ENCODE results near the gene ANKRD26. TPM values are rescaled to one million over a fixed set of nuclear protein-coding genes. Genes with fewer than 3 reads are reported as not detected.

Gene ANKRD26
- total and polyA plus RNA-seq, 9 donors = 9.0 to 16.4 (median 10.0) TPM

DNA sequence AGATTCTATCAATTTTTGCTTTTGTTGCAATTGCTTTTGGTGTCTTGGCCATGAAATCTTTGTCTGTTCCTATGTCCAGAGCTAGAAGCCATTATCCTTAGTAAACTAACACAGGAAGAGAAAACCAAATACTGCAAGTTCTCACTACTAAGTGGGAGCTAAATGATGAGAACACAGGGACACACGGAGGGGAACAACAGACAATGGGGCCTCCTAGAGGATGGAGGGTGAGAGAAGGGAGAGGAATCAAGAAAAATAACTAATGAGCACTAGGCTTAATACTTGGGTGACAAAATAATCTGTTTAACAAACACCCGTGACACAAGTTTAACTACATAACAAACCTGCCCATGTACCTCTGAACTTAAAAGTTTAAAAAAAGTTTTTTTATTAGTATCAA, 78.2 kb downstream of the ANKRD26 start:
- Histone ChIP-seq H3K27ac (ENCODE audit: low read length) (no peak overlapping the region), H3K36me3 (ENCODE audit: control insufficient read depth, insufficient read depth, low read length) (peaks cover 2% of the 10 kb centered on the region), H3K27me3 (ENCODE audit: control insufficient read depth, insufficient read depth, low read length) (no peaks in the 10 kb centered on the region), H3K9me3 (replicated peaks; ENCODE audit: control insufficient read depth, low read depth, low read length) (no peaks in the 10 kb centered on the region), H3K4me3 (ENCODE audit: low read length) (no peak overlapping the region), H3K4me1 (ENCODE audit: control insufficient read depth, insufficient read depth, low read length) (no peaks in the 10 kb centered on the region)
- WGBS (ENCODE audit: insufficient coverage) = no CpG with 5 or more reads among the region's 2 CpGs
- no peak for DNase-seq

DNA sequence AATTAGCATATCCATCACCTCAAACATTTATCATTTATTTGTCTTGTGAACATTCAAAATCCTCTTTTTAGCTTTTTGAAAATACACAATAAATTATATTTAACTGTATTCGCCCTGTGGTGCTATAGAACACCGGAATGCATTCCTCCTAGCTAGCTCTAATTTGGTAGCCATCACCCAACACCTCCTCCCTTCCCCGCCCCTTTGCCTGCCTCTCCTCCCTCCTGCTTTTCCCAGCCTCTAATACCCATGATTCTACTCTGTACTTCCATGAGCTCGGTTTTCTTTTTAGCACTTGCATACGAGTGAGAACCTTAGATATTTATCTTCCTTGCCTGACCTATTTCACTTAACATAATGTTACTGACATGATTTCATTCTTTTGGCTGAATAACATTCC, 80.1 kb downstream of the ANKRD26 start:
- no peak for DNase-seq
- WGBS (ENCODE audit: insufficient coverage) = 92% methylated on average over 5 of the region's 5 CpGs
- Histone ChIP-seq H3K4me1 (ENCODE audit: control insufficient read depth, insufficient read depth, low read length) (no peaks in the 10 kb centered on the region), H3K9me3 (replicated peaks; ENCODE audit: control insufficient read depth, low read depth, low read length) (no peaks in the 10 kb centered on the region), H3K36me3 (ENCODE audit: control insufficient read depth, insufficient read depth, low read length) (peaks cover 4% of the 10 kb centered on the region), H3K4me3 (ENCODE audit: low read length) (no peak overlapping the region), H3K27me3 (ENCODE audit: control insufficient read depth, insufficient read depth, low read length) (no peaks in the 10 kb centered on the region), H3K27ac (ENCODE audit: low read length) (no peak overlapping the region)

DNA sequence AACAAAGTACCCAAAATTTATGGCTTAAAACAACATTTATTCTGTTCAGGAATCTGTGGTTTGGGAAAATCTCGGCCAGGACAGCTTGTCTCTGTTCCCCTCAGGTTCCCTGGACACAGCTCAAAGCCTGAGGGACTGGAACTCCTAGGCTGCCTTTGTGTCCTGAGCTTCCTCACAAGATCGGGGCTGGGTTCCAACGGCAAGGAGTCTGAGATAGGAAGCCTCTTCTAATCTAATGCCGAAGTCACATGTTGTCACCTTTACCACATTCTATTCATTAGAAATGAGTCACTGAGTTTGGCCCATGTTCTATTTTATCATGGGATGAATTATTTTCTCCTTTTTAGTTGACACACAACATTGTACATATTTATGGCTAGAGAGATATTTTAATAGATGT, 80.5 kb downstream of the ANKRD26 start:
- Histone ChIP-seq H3K27ac (ENCODE audit: low read length) (no peak overlapping the region), H3K9me3 (replicated peaks; ENCODE audit: control insufficient read depth, low read depth, low read length) (no peaks in the 10 kb centered on the region), H3K36me3 (ENCODE audit: control insufficient read depth, insufficient read depth, low read length) (peaks cover 4% of the 10 kb centered on the region), H3K27me3 (ENCODE audit: control insufficient read depth, insufficient read depth, low read length) (no peaks in the 10 kb centered on the region), H3K4me1 (ENCODE audit: control insufficient read depth, insufficient read depth, low read length) (no peaks in the 10 kb centered on the region), H3K4me3 (ENCODE audit: low read length) (no peak overlapping the region)
- no peak for DNase-seq
- 86% methylated on average over 2 of the region's 4 CpGs for WGBS (ENCODE audit: insufficient coverage)

DNA sequence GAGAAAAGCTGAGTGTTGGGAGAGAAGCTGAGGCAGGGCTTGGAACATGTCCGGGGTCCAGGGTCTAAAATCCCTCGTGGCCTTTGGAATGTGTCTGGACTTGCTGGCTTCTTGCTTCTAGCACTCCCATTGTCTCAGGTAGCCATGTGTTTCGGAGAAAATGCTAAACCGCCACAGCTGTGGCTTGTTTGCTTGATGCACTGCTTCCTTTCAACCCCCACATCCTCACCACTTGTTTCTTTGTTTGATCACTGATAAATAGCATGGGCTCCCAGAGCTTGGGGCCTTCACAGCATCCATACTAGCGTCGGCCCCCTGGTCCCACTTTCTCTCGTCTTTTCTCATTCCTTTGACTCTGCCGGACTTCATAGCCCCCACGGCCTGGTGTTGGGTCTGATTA, 102.7 kb downstream of the ANKRD26 start:
- DNase-seq = no peak
- H3K36me3 ChIP-seq (ENCODE audit: control insufficient read depth, insufficient read depth, low read length) = peaks cover 4% of the 10 kb centered on the region
- H3K9me3 ChIP-seq (replicated peaks; ENCODE audit: control insufficient read depth, low read depth, low read length) = peaks cover 10% of the 10 kb centered on the region
- no peaks in the 10 kb centered on the region for H3K27me3 ChIP-seq (ENCODE audit: control insufficient read depth, insufficient read depth, low read length)
- H3K4me1 ChIP-seq (ENCODE audit: control insufficient read depth, insufficient read depth, low read length) = no peaks in the 10 kb centered on the region
- WGBS (ENCODE audit: insufficient coverage) = 94% methylated on average over 2 of the region's 9 CpGs
- H3K4me3 ChIP-seq (ENCODE audit: low read length) = no peak overlapping the region
- H3K27ac ChIP-seq (ENCODE audit: low read length) = no peak overlapping the region

DNA sequence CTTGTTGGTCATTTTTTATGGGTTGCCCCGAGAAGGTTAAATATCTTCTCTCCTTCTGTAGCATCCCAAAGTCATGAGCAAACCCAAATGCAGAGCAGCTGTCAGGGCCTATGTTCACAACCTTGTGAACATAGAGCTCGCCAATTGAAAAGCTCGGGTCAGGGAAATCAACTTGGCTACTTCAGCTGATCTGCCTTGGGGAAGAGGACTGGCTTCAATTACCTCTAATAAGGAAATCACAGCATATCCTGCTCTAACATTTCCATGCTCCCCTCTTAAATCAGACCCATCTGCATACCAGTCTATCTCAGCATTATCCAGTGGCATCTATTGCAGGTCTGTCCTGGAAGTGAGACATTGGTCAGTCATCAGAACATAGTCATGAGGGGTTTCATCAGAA, 105.6 kb downstream of the ANKRD26 start:
- Histone ChIP-seq H3K27me3 (ENCODE audit: control insufficient read depth, insufficient read depth, low read length) (no peaks in the 10 kb centered on the region), H3K4me3 (ENCODE audit: low read length) (no peak overlapping the region), H3K27ac (ENCODE audit: low read length) (no peak overlapping the region), H3K36me3 (ENCODE audit: control insufficient read depth, insufficient read depth, low read length) (no peaks in the 10 kb centered on the region), H3K9me3 (replicated peaks; ENCODE audit: control insufficient read depth, low read depth, low read length) (peaks cover 10% of the 10 kb centered on the region), H3K4me1 (ENCODE audit: control insufficient read depth, insufficient read depth, low read length) (no peaks in the 10 kb centered on the region)
- no peak for DNase-seq
- 46% methylated on average over 2 of the region's 3 CpGs for WGBS (ENCODE audit: insufficient coverage)

DNA sequence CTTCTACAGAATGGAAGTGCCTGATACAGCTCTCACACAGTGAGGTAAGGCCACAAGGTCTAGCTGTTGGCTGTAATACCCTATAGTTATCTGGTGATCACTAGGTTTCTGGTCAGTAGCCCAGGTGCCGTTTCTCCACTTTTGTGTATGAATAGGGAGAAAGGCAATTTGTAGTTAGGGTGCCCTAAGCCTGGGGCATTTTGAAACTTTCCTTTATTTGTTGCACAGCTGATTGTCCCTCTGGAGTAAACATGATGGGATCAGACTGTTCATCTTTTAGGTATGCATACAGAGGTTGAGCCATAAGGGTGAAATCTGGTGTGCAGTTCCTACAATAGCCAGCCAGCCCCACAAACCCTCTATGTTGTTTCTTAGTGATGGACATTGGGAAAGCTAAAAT, 112.4 kb downstream of the ANKRD26 start:
- WGBS (ENCODE audit: insufficient coverage) = no CpG with 5 or more reads among the region's 1 CpG
- no peak for DNase-seq

DNA sequence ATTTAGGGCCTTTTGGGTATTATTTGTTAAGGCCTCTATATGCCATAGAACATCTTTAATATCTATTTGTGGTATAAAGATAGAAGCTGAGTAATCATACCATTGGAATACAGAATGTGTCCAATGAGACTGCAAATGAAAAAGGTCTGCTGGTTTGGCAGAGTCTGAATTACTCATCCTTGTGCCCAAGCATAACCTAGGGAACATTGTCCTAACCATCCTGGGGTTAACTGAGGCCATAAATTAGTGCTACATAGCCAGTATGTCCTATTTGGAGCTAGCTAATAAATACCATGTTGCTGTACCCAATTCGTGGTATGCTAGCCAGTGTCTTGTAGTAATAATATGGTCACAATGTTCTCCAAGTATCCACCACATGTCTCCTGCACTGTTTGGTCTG, 117.1 kb downstream of the ANKRD26 start:
- no peaks in the 10 kb centered on the region for H3K27me3 ChIP-seq (ENCODE audit: control insufficient read depth, insufficient read depth, low read length)
- no peak for DNase-seq
- H3K4me3 ChIP-seq (ENCODE audit: low read length) = no peak overlapping the region
- no peaks in the 10 kb centered on the region for H3K4me1 ChIP-seq (ENCODE audit: control insufficient read depth, insufficient read depth, low read length)
- H3K9me3 ChIP-seq (replicated peaks; ENCODE audit: control insufficient read depth, low read depth, low read length) = no peaks in the 10 kb centered on the region
- WGBS (ENCODE audit: insufficient coverage) = no CpG with 5 or more reads among the region's 1 CpG
- H3K36me3 ChIP-seq (ENCODE audit: control insufficient read depth, insufficient read depth, low read length) = no peaks in the 10 kb centered on the region
- H3K27ac ChIP-seq (ENCODE audit: low read length) = no peak overlapping the region

More for the DNA sequence above, 112.4 kb downstream of the ANKRD26 start:
- Histone ChIP-seq H3K9me3 (replicated peaks; ENCODE audit: control insufficient read depth, low read depth, low read length) (no peaks in the 10 kb centered on the region), H3K4me3 (ENCODE audit: low read length) (no peak overlapping the region), H3K4me1 (ENCODE audit: control insufficient read depth, insufficient read depth, low read length) (no peaks in the 10 kb centered on the region), H3K27ac (ENCODE audit: low read length) (no peak overlapping the region), H3K36me3 (ENCODE audit: control insufficient read depth, insufficient read depth, low read length) (no peaks in the 10 kb centered on the region), H3K27me3 (ENCODE audit: control insufficient read depth, insufficient read depth, low read length) (no peaks in the 10 kb centered on the region)

DNA sequence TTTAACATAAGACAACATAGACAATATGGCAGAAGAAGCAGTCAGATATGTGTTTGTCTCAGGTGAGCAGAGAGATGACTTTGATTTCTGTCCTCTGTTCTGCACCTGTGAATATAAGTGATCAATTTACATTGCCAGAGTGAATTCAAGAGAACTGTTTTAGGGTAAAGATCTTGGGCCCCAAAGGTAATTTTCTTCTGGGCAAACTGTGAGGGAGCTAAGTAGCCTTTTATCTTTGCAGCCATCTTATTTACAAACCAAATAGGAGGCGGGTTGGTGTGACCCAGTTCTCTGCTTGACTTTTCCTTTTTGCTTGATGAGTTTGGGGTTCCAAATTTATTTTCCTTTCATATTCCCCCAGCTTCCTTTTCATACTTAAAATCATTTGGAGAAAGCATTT, 118.2 kb downstream of the ANKRD26 start:
- Histone ChIP-seq H3K36me3 (ENCODE audit: control insufficient read depth, insufficient read depth, low read length) (no peaks in the 10 kb centered on the region), H3K4me1 (ENCODE audit: control insufficient read depth, insufficient read depth, low read length) (no peaks in the 10 kb centered on the region), H3K4me3 (ENCODE audit: low read length) (no peak overlapping the region), H3K27me3 (ENCODE audit: control insufficient read depth, insufficient read depth, low read length) (no peaks in the 10 kb centered on the region), H3K9me3 (replicated peaks; ENCODE audit: control insufficient read depth, low read depth, low read length) (no peaks in the 10 kb centered on the region), H3K27ac (ENCODE audit: low read length) (no peak overlapping the region)
- no peak for DNase-seq
- WGBS (ENCODE audit: insufficient coverage) = no CpG with 5 or more reads among the region's 1 CpG

DNA sequence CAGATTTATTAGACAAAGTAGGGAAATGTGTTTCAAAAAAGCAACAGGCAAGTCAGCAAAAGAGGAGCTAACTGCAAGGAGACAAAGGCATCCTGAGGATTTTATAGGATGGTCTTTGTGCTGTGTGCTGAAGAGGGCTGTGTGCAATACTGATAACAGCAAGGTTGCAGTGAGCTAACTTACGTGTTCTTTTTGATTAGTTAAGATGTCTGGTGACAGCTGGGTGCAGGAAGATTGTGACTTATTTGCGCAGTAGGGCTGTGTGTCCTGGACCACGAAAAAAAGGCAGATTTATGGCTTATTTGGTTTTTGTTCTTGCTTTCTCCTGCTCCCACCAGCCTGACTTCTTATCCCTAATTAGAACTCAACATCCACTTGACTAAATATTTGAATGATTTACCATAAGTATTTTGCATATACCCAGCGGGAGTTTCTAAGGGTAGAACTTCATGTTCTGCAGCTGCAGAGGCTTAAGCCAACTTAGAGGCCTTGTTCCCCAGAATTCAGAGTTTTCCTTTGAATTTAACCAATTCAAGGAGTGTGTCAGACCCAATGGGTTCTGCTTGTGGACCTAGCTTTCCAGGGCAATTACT, 119.0 kb downstream of the ANKRD26 start:
- Histone ChIP-seq H3K4me1 (ENCODE audit: control insufficient read depth, insufficient read depth, low read length) (no peaks in the 10 kb centered on the region), H3K27me3 (ENCODE audit: control insufficient read depth, insufficient read depth, low read length) (no peaks in the 10 kb centered on the region), H3K9me3 (replicated peaks; ENCODE audit: control insufficient read depth, low read depth, low read length) (no peaks in the 10 kb centered on the region), H3K27ac (ENCODE audit: low read length) (no peak overlapping the region), H3K4me3 (ENCODE audit: low read length) (no peak overlapping the region), H3K36me3 (ENCODE audit: control insufficient read depth, insufficient read depth, low read length) (no peaks in the 10 kb centered on the region)
- WGBS (ENCODE audit: insufficient coverage) = 100% methylated on average over 1 of the region's 4 CpGs
- DNase-seq = no peak

DNA sequence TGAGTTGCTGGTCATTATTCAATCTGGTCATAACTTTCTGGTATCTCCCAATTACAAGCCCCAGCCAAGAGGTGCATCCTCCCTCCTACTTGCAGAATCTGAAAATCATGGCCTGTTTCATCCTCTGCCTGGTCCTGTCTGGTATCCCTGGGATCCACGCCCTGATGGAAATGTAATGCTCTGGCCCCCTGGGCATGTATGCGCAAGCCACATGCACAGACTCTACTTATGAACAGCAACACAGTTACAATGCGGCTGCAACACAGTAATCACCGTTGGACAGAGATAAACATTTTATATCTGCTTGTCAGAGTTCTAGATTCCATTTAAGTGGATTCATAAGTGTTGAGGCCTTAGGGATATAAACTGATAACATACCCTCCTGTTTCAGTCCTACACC, 121.8 kb downstream of the ANKRD26 start:
- 100% methylated on average over 1 of the region's 4 CpGs for WGBS (ENCODE audit: insufficient coverage)
- Histone ChIP-seq H3K4me3 (ENCODE audit: low read length) (no peak overlapping the region), H3K27me3 (ENCODE audit: control insufficient read depth, insufficient read depth, low read length) (no peaks in the 10 kb centered on the region), H3K27ac (ENCODE audit: low read length) (no peak overlapping the region), H3K9me3 (replicated peaks; ENCODE audit: control insufficient read depth, low read depth, low read length) (no peaks in the 10 kb centered on the region), H3K36me3 (ENCODE audit: control insufficient read depth, insufficient read depth, low read length) (no peaks in the 10 kb centered on the region), H3K4me1 (ENCODE audit: control insufficient read depth, insufficient read depth, low read length) (no peaks in the 10 kb centered on the region)
- DNase-seq = no peak

DNA sequence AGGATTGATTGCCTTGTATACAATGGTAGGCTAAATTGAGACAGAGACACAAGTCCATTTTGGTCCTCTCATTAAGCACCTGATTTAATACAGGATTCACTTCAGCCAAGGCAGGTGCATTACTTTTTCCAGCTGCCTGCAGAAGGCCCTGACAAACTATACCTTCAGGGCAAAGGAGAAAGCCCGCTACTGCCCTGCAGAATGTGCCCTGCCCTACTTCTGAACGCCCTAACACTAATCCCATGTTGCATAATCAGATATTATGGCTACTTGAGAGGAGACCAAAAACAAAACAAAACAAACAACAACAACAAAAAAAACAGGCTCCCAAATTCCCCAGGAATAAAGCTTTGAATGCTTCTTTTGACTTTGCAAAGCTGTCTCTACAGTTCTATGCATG, 122.7 kb downstream of the ANKRD26 start:
- Histone ChIP-seq H3K36me3 (ENCODE audit: control insufficient read depth, insufficient read depth, low read length) (no peaks in the 10 kb centered on the region), H3K4me3 (ENCODE audit: low read length) (no peak overlapping the region), H3K9me3 (replicated peaks; ENCODE audit: control insufficient read depth, low read depth, low read length) (no peaks in the 10 kb centered on the region), H3K27me3 (ENCODE audit: control insufficient read depth, insufficient read depth, low read length) (no peaks in the 10 kb centered on the region), H3K4me1 (ENCODE audit: control insufficient read depth, insufficient read depth, low read length) (no peaks in the 10 kb centered on the region), H3K27ac (ENCODE audit: low read length) (no peak overlapping the region)
- DNase-seq = no peak
- WGBS (ENCODE audit: insufficient coverage) = 83% methylated on average over 1 of the region's 2 CpGs

All from muscle of leg (tissue), 11 donors.